IMR-90 (cell line): ENCODE results near the gene CAPN5. TPM values are rescaled to one million over a fixed set of nuclear protein-coding genes. Genes with fewer than 3 reads are reported as not detected.

Experiments used
- ATAC-seq: fragments of 200-7000 bp; cut with Tn5 transposase; 2 replicates; pipeline ENCODE4 v1.9.1; 2020; ENCODE audit warnings: low read depth, mild to moderate bottlenecking, moderate library complexity
- BruUV-seq: library from RNA; stranded (reverse); fragments of 400-500 nt; replicated peaks from 2 replicates; lab custom pipeline; 2021; lab: Mats Ljungman, UMichigan
- CTCF ChIA-PET: fragments of 300-600 bp; formaldehyde crosslinking; extraction: SDS; loops from one replicate; lab custom pipeline; 2021; ENCODE audit warnings: antibody characterized with exemption; lab: Yijun Ruan, JAX
- POLR2A ChIA-PET: fragments of 300-600 bp; sonication (Branson Sonifier 250); formaldehyde crosslinking; loops from one replicate; lab custom pipeline; 2022; ENCODE audit warnings: antibody characterized with exemption; ENCODE audit not compliant: unreplicated experiment; lab: Charles Lee
- DNase-seq: peaks from one replicate; pipeline ENCODE4 v3.0.0; 2013
- H2AFZ ChIP-seq: replicated peaks from 2 replicates; pipeline ENCODE3; 2013; ENCODE audit warnings: low read length, mild to moderate bottlenecking; ENCODE audit not compliant: poor library complexity
- H2AK5ac ChIP-seq: 2 replicates; pipeline ENCODE4 v1.6.1; 2013; ENCODE audit warnings: low read depth, low read length, inconsistent platforms
- H2AK9ac ChIP-seq: replicated peaks from 2 replicates; pipeline ENCODE3; 2013; ENCODE audit warnings: mild to moderate bottlenecking, low read depth, low read length, moderate library complexity; ENCODE audit not compliant: poor library complexity
- H2BK120ac ChIP-seq: 2 replicates; pipeline ENCODE4 v1.6.1; 2013; ENCODE audit warnings: low read depth, low read length, inconsistent platforms
- H2BK15ac ChIP-seq: 3 replicates; pipeline ENCODE4 v1.6.1; 2013; ENCODE audit warnings: low read depth, low read length, inconsistent platforms
- H2BK20ac ChIP-seq: 2 replicates; pipeline ENCODE4 v1.6.1; 2013; ENCODE audit warnings: low read depth, mild to moderate bottlenecking, inconsistent platforms, low read length, moderate library complexity
- H2BK5ac ChIP-seq: 2 replicates; pipeline ENCODE4 v1.6.1; 2013; ENCODE audit warnings: mild to moderate bottlenecking, low read depth, low read length, inconsistent platforms; ENCODE audit not compliant: poor library complexity, severe bottlenecking
- H3K14ac ChIP-seq: replicated peaks from 2 replicates; pipeline ENCODE4 v1.6.1; 2013; ENCODE audit warnings: low read depth, low read length, inconsistent platforms
- H3K18ac ChIP-seq: 2 replicates; pipeline ENCODE4 v1.6.1; 2013; ENCODE audit warnings: low read depth, low read length, control low read depth
- H3K23ac ChIP-seq: 2 replicates; pipeline ENCODE4 v1.6.1; 2013; ENCODE audit warnings: low read depth, low read length, inconsistent platforms
- H3K27ac ChIP-seq: 2 replicates; pipeline ENCODE4 v1.5.1; 2013; ENCODE audit warnings: mild to moderate bottlenecking, control low read depth, low read length; ENCODE audit not compliant: insufficient read depth
- H3K27me3 ChIP-seq: 2 replicates; pipeline ENCODE4 v1.6.1; 2013; ENCODE audit warnings: low read length; ENCODE audit not compliant: control insufficient read depth, insufficient read depth
- H3K36me3 ChIP-seq: 2 replicates; pipeline ENCODE4 v1.6.1; 2013; ENCODE audit warnings: low read length, mixed read lengths; ENCODE audit not compliant: control insufficient read depth, insufficient read depth
- H3K4ac ChIP-seq: 2 replicates; pipeline ENCODE4 v1.6.1; 2013; ENCODE audit warnings: low read depth, low read length, inconsistent platforms
- H3K4me1 ChIP-seq: 2 replicates; pipeline ENCODE4 v1.6.1; 2013; ENCODE audit warnings: low read length, mixed read lengths; ENCODE audit not compliant: control insufficient read depth, insufficient read depth
- H3K4me2 ChIP-seq: 2 replicates; pipeline ENCODE4 v1.6.1; 2013; ENCODE audit warnings: low read depth, mild to moderate bottlenecking, control low read depth, low read length, moderate library complexity
- H3K4me3 ChIP-seq: 2 replicates; pipeline ENCODE4 v1.5.1; 2013; ENCODE audit warnings: low read depth, mild to moderate bottlenecking, control low read depth, low read length, moderate library complexity; ENCODE audit not compliant: insufficient read depth
- H3K56ac ChIP-seq: 2 replicates; pipeline ENCODE4 v1.6.1; 2013; ENCODE audit warnings: low read length, inconsistent platforms; ENCODE audit not compliant: insufficient read depth; ENCODE audit errors: extremely low read depth
- H3K79me1 ChIP-seq, 2 experiments: 2 replicates each; pipeline ENCODE4 v1.6.1; 2013; ENCODE audit warnings: low read length in 2 of 2, inconsistent platforms in 1 of 2, low read depth in 1 of 2
- H3K9ac ChIP-seq: 2 replicates; pipeline ENCODE4 v1.6.1; 2013; ENCODE audit warnings: low read depth, low read length, control low read depth
- H3K9me1 ChIP-seq: 2 replicates; pipeline ENCODE4 v1.6.1; 2013; ENCODE audit warnings: low read length, inconsistent platforms; ENCODE audit not compliant: insufficient read depth
- H3K9me3 ChIP-seq: 2 replicates; pipeline ENCODE4 v1.6.1; 2013; ENCODE audit warnings: low read length; ENCODE audit not compliant: control insufficient read depth, insufficient read depth
- H4K20me1 ChIP-seq: 2 replicates; pipeline ENCODE4 v1.6.1; 2013; ENCODE audit warnings: low read length, inconsistent platforms; ENCODE audit not compliant: insufficient read depth
- H4K5ac ChIP-seq: 2 replicates; pipeline ENCODE4 v1.6.1; 2013; ENCODE audit warnings: mild to moderate bottlenecking, low read depth, low read length, control low read depth
- H4K8ac ChIP-seq, 2 experiments: 2 replicates each; pipeline ENCODE4 v1.6.1; 2013; ENCODE audit warnings: low read depth in 2 of 2, low read length in 2 of 2, control low read depth in 1 of 2, inconsistent platforms in 1 of 2
- H4K91ac ChIP-seq: 2 replicates; pipeline ENCODE4 v1.6.1; 2013; ENCODE audit warnings: low read depth, low read length, inconsistent platforms; ENCODE audit not compliant: insufficient read depth
- CEBPB ChIP-seq: IDR thresholded peaks from 2 replicates; pipeline ENCODE4 v1.6.1; 2012; ENCODE audit warnings: low read depth, low read length, improper control_type of control experiment
- CHD1 ChIP-seq: IDR thresholded peaks from 2 replicates; pipeline ENCODE4 v1.6.1; 2012; ENCODE audit warnings: low read depth, low read length, improper control_type of control experiment
- FOS ChIP-seq: fragments of 150-350 bp; IDR thresholded peaks from 2 replicates; pipeline ENCODE4 v1.6.1; 2016; ENCODE audit warnings: low read depth, low read length
- MAFK ChIP-seq: IDR thresholded peaks from 2 replicates; pipeline ENCODE4 v1.6.1; 2012; ENCODE audit warnings: low read depth, low read length, improper control_type of control experiment
- MAZ ChIP-seq: IDR thresholded peaks from 2 replicates; pipeline ENCODE4 v1.6.1; 2012; ENCODE audit warnings: low read depth, mild to moderate bottlenecking, low read length, improper control_type of control experiment, moderate library complexity, borderline replicate concordance
- MXI1 ChIP-seq: IDR thresholded peaks from 2 replicates; pipeline ENCODE4 v1.6.1; 2012; ENCODE audit warnings: low read depth, mild to moderate bottlenecking, low read length, moderate library complexity, borderline replicate concordance
- POLR2A ChIP-seq: IDR thresholded peaks from 2 replicates; pipeline ENCODE4 v1.6.1; 2012; ENCODE audit warnings: mild to moderate bottlenecking, low read depth, low read length
- RAD21 ChIP-seq: IDR thresholded peaks from 2 replicates; pipeline ENCODE4 v1.6.1; 2012; ENCODE audit warnings: low read length, improper control_type of control experiment
- SMC3 ChIP-seq: fragments of 150-350 bp; IDR thresholded peaks from 2 replicates; pipeline ENCODE4 v1.6.1; 2016; ENCODE audit warnings: low read depth, mild to moderate bottlenecking, antibody characterized with exemption, low read length, moderate library complexity
- WGBS, 2 experiments: methylation state at CpG; one replicate each; pipeline versions ENCODE4 v1.1.5 to v1.1.7; 2013; ENCODE audit warnings: missing lambda C conversion rate in 2 of 2; ENCODE audit not compliant: insufficient read length in 1 of 2; ENCODE audit errors: extremely low coverage in 2 of 2; 5-methylcytosine and 5-hydroxymethylcytosine counted together
- dilution Hi-C: fragments of 300-500 bp; cut with HindIII; formaldehyde crosslinking; loops from one replicate; pipeline ENCODE4 v1.14.3; 2018; ENCODE audit warnings: low sequenced_read_pairs; ENCODE audit not compliant: unreplicated experiment
- in situ Hi-C: fragments of 300-500 bp; cut with MboI; formaldehyde crosslinking; loops from 3 replicates; pipeline ENCODE4 v1.14.3; 2019; ENCODE audit warnings: low sequenced_read_pairs, inconsistent platforms, mixed read lengths
- intact Hi-C: fragments of 100-400 bp; cut with micrococcal nuclease; formaldehyde crosslinking; loops from 2 replicates; pipeline ENCODE4 v1.10.0; 2022
- polyA plus RNA-seq, 3 experiments: library from polyadenylated mRNA; depleted of rRNA; stranded (reverse); fragments of >200 nt; gene quantifications; 2 replicates each; pipeline ENCODE4 v1.2.3, GENCODE V29; 2012; ENCODE audit warnings: low replicate concordance in 1 of 3
- total RNA-seq: library from RNA; depleted of rRNA; stranded (reverse); fragments of >200 nt; gene quantifications from 2 replicates; pipeline ENCODE4 v1.2.3, GENCODE V29; 2012
- TF ChIP-seq, protein P1 (sequence below): fragments of 150-350 bp; IDR thresholded peaks from 2 replicates; pipeline ENCODE4 v1.6.1; 2016; ENCODE audit warnings: low read depth, mild to moderate bottlenecking, low read length, moderate library complexity, borderline replicate concordance
- TF ChIP-seq, protein P2 (sequence below): conservative IDR thresholded peaks from 2 replicates; pipeline ENCODE4 v1.5.1; 2012; ENCODE audit warnings: mild to moderate bottlenecking, low read depth, low read length, improper control_type of control experiment
- TF ChIP-seq, protein P3 (sequence below): fragments of 150-350 bp; IDR thresholded peaks from 2 replicates; pipeline ENCODE4 v1.6.1; 2017; ENCODE audit warnings: mild to moderate bottlenecking, antibody characterized with exemption, low read length, low read depth

The CAPN5 gene
- total and polyA plus RNA-seq, 2 of the 4 experiments (the other 2 are of a cell fraction): 8.1 to 24.0 TPM

DNA sequence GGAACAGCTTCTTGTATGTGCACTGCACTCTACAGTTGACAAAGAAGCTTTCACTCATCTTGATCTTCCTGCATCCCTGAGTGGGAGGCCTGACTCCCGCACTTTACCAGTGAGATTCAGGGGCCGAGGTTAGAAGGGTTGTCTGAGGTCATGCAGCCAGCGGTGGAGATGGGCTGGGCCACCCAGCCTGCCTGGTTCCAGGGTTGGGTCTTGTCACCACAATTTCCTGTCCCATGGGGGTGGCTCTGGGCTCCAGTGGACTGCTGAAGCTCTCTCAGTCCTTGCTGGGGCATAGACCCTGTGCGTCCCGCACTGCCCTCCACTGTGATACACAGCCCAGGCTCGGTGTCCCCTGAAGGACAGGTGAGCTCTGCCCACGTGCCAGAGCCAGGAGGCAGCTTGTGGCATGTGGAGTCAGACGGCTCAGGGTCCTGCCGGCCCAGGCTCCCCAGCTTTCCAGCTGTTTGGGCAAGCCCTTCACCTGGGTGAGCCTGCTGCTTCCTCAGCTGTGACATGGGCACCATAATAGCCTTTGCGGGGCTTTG lies 54.4 kb downstream of the CAPN5 start:
- Histone ChIP-seq H3K4me2 (no peak overlapping the region), H3K9me3 (no peaks in the 10 kb centered on the region), H3K4ac (no peak overlapping the region), H4K91ac (no peak overlapping the region), H3K27me3 (no peaks in the 10 kb centered on the region), H3K4me1 (no peaks in the 10 kb centered on the region), H3K79me1 (no peaks in the 10 kb centered on the region), H3K4me3 (no peak overlapping the region), H3K18ac (no peak overlapping the region), H2AK9ac (no peak overlapping the region), H3K14ac (no peak overlapping the region), H2BK120ac (no peak overlapping the region), H3K9me1 (no peaks in the 10 kb centered on the region; the same call in none of the 2 replicates), H3K36me3 (peaks cover 29% of the 10 kb centered on the region; the same call in 1 of the 2 replicates), H4K5ac (no peak overlapping the region), H2AK5ac (no peak overlapping the region), H2BK5ac (no peak overlapping the region), H2BK15ac (no peak overlapping the region), H3K9ac (no peak overlapping the region), H3K23ac (no peak overlapping the region), H4K20me1 (no peaks in the 10 kb centered on the region), H2AFZ (no peak overlapping the region), H4K8ac (no peak overlapping the region), H2BK20ac (no peak overlapping the region), H3K56ac (no peak overlapping the region), H3K27ac (no peak overlapping the region)
- BruUV-seq: no TSS peak
- ATAC-seq: no peak
- in situ Hi-C loops (loop anchor here (10.0 kb wide), 1 partner anchor 64 kb away; no protein-coding TSS in a partner anchor), dilution Hi-C loops (no loop called here), intact Hi-C loops (no loop called here)
- 100% methylated on average over 2 of the region's 10 CpGs; no CpG with 5 or more reads in 1 of the 2 experiments for WGBS, 2 experiments
- no peak for DNase-seq
- ChIA-PET POLR2A (no interaction called here), CTCF (no interaction called here)
- no peak for TF ChIP-seq MXI1
- TF ChIP-seq MAFK: no peak
- TF ChIP-seq, protein P1, sequence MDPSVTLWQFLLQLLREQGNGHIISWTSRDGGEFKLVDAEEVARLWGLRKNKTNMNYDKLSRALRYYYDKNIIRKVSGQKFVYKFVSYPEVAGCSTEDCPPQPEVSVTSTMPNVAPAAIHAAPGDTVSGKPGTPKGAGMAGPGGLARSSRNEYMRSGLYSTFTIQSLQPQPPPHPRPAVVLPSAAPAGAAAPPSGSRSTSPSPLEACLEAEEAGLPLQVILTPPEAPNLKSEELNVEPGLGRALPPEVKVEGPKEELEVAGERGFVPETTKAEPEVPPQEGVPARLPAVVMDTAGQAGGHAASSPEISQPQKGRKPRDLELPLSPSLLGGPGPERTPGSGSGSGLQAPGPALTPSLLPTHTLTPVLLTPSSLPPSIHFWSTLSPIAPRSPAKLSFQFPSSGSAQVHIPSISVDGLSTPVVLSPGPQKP: no peak
- TF ChIP-seq, protein P2, sequence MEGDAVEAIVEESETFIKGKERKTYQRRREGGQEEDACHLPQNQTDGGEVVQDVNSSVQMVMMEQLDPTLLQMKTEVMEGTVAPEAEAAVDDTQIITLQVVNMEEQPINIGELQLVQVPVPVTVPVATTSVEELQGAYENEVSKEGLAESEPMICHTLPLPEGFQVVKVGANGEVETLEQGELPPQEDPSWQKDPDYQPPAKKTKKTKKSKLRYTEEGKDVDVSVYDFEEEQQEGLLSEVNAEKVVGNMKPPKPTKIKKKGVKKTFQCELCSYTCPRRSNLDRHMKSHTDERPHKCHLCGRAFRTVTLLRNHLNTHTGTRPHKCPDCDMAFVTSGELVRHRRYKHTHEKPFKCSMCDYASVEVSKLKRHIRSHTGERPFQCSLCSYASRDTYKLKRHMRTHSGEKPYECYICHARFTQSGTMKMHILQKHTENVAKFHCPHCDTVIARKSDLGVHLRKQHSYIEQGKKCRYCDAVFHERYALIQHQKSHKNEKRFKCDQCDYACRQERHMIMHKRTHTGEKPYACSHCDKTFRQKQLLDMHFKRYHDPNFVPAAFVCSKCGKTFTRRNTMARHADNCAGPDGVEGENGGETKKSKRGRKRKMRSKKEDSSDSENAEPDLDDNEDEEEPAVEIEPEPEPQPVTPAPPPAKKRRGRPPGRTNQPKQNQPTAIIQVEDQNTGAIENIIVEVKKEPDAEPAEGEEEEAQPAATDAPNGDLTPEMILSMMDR: no peak
- no peak for TF ChIP-seq SMC3
- TF ChIP-seq CHD1: no peak
- no peak for TF ChIP-seq MAZ
- no peak for TF ChIP-seq POLR2A
- no peak for TF ChIP-seq CEBPB
- TF ChIP-seq, protein P3, sequence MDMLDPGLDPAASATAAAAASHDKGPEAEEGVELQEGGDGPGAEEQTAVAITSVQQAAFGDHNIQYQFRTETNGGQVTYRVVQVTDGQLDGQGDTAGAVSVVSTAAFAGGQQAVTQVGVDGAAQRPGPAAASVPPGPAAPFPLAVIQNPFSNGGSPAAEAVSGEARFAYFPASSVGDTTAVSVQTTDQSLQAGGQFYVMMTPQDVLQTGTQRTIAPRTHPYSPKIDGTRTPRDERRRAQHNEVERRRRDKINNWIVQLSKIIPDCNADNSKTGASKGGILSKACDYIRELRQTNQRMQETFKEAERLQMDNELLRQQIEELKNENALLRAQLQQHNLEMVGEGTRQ: no peak
- no peak for TF ChIP-seq RAD21
- no peak for TF ChIP-seq FOS
